Panc1 (cell line): Measurements from ENCODE around the gene FKBP14. TPM values are rescaled to one million over a fixed set of nuclear protein-coding genes. Genes with fewer than 3 reads are reported as not detected.

ENCODE experiments used
- ATAC-seq: fragments of 200-7000 bp; cut with Tn5 transposase; 2 replicates; pipeline ENCODE4 v1.9.1; 2020; ENCODE audit warnings: mild to moderate bottlenecking, moderate library complexity
- BruUV-seq: library from RNA; stranded (reverse); fragments of 400-500 nt; replicated peaks from 2 replicates; lab custom pipeline; 2021; lab: Mats Ljungman, UMichigan
- CTCF ChIA-PET: fragments of 300-600 bp; sonication (Branson Sonifier 250); formaldehyde crosslinking; loops from one replicate; lab custom pipeline; 2022; ENCODE audit warnings: antibody characterized with exemption; lab: Charles Lee
- POLR2A ChIA-PET: fragments of 300-600 bp; sonication (Branson Sonifier 250); formaldehyde crosslinking; loops from one replicate; lab custom pipeline; 2022; ENCODE audit warnings: antibody characterized with exemption; lab: Charles Lee
- DNase-seq: peaks from one replicate; pipeline ENCODE4 v3.0.0-alpha.2; 2010; ENCODE audit warnings: low read depth, low spot score
- H3K27ac ChIP-seq: 2 replicates; pipeline ENCODE4 v1.5.1; 2011; ENCODE audit warnings: mild to moderate bottlenecking, low read length, inconsistent platforms
- H3K27me3 ChIP-seq: fragments of 200-500 bp; sonication (Bioruptor generic); 2 replicates; pipeline ENCODE4 v1.6.0; 2014; ENCODE audit warnings: low read length, inconsistent platforms; ENCODE audit not compliant: control insufficient read depth, insufficient read depth
- H3K36me3 ChIP-seq: fragments of 200-500 bp; sonication (Bioruptor generic); 2 replicates; pipeline ENCODE4 v1.5.1; 2014; ENCODE audit warnings: inconsistent platforms, mild to moderate bottlenecking, low read length, moderate library complexity; ENCODE audit not compliant: control insufficient read depth, insufficient read depth
- H3K4me1 ChIP-seq: 2 replicates; pipeline ENCODE4 v1.5.1; 2011; ENCODE audit warnings: inconsistent platforms, mild to moderate bottlenecking, low read length, moderate library complexity; ENCODE audit not compliant: control insufficient read depth, insufficient read depth
- H3K4me3 ChIP-seq, 2 experiments: 2 replicates each; pipeline ENCODE4 v1.5.1; 2011 to 2012; ENCODE audit warnings: low read depth in 2 of 2, low read length in 2 of 2, mild to moderate bottlenecking in 2 of 2, inconsistent platforms in 1 of 2, moderate library complexity in 1 of 2
- H3K9me3 ChIP-seq: fragments of 200-500 bp; sonication (Bioruptor generic); 2 replicates; pipeline ENCODE4 v1.5.1; 2014; ENCODE audit warnings: low read depth, mild to moderate bottlenecking, inconsistent platforms, low read length, moderate library complexity; ENCODE audit not compliant: control insufficient read depth, insufficient read depth
- POLR2AphosphoS5 ChIP-seq: IDR thresholded peaks from 2 replicates; pipeline ENCODE4 v1.6.1; 2012; ENCODE audit warnings: mild to moderate bottlenecking, low read depth, low read length, moderate library complexity
- REST ChIP-seq, 2 experiments: IDR thresholded peaks; 2 replicates each; pipeline ENCODE4 v1.6.1; 2011 to 2012; ENCODE audit warnings: low read depth in 2 of 2, control low read depth in 1 of 2, low read length in 1 of 2, mild to moderate bottlenecking in 1 of 2, moderate library complexity in 1 of 2; ENCODE audit not compliant: insufficient read depth in 1 of 2
- SIN3A ChIP-seq: IDR thresholded peaks from 2 replicates; pipeline ENCODE4 v1.6.1; 2012; ENCODE audit warnings: low read depth, mild to moderate bottlenecking, low read length, moderate library complexity, borderline replicate concordance; ENCODE audit not compliant: insufficient read depth
- TCF7L2 ChIP-seq: IDR thresholded peaks from 2 replicates; pipeline ENCODE4 v1.6.1; 2011; ENCODE audit warnings: mild to moderate bottlenecking, low read depth, low read length, inconsistent platforms
- in situ Hi-C: cut with HindIII; loops from 2 replicates; pipeline ENCODE4 v1.10.0; 2016; ENCODE audit warnings: low sequenced_read_pairs, low pct_unique_long_range_greater_than_20kb
- intact Hi-C: fragments of 100-400 bp; cut with micrococcal nuclease; formaldehyde crosslinking; loops from one replicate; pipeline ENCODE4 v1.10.0; 2022; ENCODE audit not compliant: unreplicated experiment
- total RNA-seq: library from RNA; stranded (reverse); gene quantifications from one replicate; pipeline ENCODE4 v1.2.1, GENCODE V29; 2021; ENCODE audit not compliant: unreplicated experiment
- TF ChIP-seq, protein P1 (sequence below): fragments of 450-650 bp; IDR thresholded peaks from 2 replicates; pipeline ENCODE4 v1.5.1; 2017; ENCODE audit warnings: mild to moderate bottlenecking

The FKBP14 gene
- total RNA-seq, 1 experiment from 2014 or later = 36.0 TPM

DNA sequence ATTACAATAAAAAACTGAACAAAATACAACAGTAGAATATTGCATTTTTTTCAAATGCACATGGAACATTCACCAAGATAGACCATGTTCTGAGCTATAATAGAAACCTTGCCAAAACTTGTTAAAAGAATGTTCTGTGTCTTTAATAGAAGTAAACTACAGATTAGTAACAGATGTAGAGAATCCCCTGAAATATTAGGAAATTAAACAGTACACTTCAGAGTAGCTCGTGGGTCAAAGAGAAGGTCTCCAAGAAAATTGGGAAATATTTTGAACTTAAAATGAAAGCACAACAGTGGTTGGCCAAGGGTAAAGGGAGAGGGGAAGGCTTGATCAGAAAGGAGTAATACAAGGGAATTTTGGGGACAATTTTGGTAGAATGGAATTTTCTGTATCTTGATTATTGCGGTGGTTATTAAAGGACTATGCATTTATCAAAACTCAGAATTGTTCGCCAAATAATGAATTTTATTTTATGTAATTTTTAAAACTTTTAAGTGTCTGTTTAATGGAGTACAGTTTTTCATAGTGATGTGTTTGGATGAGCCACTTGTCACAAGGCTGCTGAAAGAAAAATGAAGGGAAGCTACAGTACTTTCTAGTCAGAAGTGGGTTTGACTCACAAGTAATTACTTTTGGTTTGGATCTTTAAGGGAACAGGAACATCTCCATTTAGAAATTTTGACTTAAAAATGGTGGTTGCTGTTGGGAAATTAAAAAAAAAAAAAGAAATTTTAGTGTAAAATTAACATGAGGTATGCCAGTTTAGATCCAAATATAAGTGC is 11.9 kb upstream of the FKBP14 start:
- ChIA-PET POLR2A (interaction anchor here (0.6 kb wide), 1 partner anchor 95 kb away, joined by 3 read pairs; no protein-coding TSS in a partner anchor), CTCF (interaction anchor here (0.7 kb wide), 1 partner anchor 455 kb away, joined by 4 read pairs; no protein-coding TSS in a partner anchor)
- TF ChIP-seq REST (IDR thresholded peaks at IDR 0.05; ENCODE audit: insufficient read depth in 1 of 2, low read depth in 2 of 2, low read length in 1 of 2) = no peak
- TF ChIP-seq SIN3A = no peak
- no peak for TF ChIP-seq TCF7L2
- TF ChIP-seq, protein P1, sequence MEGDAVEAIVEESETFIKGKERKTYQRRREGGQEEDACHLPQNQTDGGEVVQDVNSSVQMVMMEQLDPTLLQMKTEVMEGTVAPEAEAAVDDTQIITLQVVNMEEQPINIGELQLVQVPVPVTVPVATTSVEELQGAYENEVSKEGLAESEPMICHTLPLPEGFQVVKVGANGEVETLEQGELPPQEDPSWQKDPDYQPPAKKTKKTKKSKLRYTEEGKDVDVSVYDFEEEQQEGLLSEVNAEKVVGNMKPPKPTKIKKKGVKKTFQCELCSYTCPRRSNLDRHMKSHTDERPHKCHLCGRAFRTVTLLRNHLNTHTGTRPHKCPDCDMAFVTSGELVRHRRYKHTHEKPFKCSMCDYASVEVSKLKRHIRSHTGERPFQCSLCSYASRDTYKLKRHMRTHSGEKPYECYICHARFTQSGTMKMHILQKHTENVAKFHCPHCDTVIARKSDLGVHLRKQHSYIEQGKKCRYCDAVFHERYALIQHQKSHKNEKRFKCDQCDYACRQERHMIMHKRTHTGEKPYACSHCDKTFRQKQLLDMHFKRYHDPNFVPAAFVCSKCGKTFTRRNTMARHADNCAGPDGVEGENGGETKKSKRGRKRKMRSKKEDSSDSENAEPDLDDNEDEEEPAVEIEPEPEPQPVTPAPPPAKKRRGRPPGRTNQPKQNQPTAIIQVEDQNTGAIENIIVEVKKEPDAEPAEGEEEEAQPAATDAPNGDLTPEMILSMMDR = no peak
- no peak for TF ChIP-seq POLR2AphosphoS5
- H3K4me1 ChIP-seq = no peaks in the 10 kb centered on the region
- no peaks in the 10 kb centered on the region for H3K9me3 ChIP-seq
- intact Hi-C loops = no loop called here
- H3K4me3 ChIP-seq = no peak overlapping the region
- ATAC-seq (no peak), DNase-seq (no peak)
- no peaks in the 10 kb centered on the region for H3K27me3 ChIP-seq
- no peaks in the 10 kb centered on the region for H3K36me3 ChIP-seq
- no TSS peak for BruUV-seq
- in situ Hi-C loops = no loop called here
- H3K27ac ChIP-seq = no peak overlapping the region

DNA sequence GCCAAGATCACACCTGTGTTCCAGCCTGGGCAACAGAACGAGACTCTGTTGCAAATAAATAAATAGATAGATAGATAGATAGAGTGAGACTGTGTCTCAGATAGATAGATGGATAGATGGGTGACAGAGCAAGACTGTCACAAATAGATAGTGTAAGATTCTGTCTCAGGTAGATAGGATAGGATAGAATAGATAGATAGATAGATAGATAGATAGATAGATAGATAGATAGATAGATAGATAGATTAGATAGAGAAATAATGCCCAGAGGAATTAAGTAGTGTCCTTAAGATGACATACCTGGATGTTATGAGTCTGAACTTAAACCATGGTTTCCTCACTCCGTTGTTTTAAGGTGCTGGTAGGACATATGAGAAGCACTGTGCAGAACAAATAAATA is 9.7 kb upstream of the FKBP14 start:
- Histone ChIP-seq H3K4me3 (no peak overlapping the region), H3K27ac (no peak overlapping the region), H3K9me3 (no peaks in the 10 kb centered on the region), H3K4me1 (peaks cover 13% of the 10 kb centered on the region), H3K27me3 (no peaks in the 10 kb centered on the region), H3K36me3 (no peaks in the 10 kb centered on the region)
- no peak for DNase-seq
- no TSS peak for BruUV-seq
- POLR2A ChIA-PET = interaction anchor here (1.5 kb wide), 1 partner anchor 48 kb away, joined by 4 read pairs; no protein-coding TSS in a partner anchor
- no peak for TF ChIP-seq POLR2AphosphoS5
- no peak for TF ChIP-seq REST (IDR thresholded peaks at IDR 0.05; ENCODE audit: insufficient read depth in 1 of 2, low read depth in 2 of 2, low read length in 1 of 2)
- TF ChIP-seq TCF7L2 = no peak
- TF ChIP-seq, protein P1 = no peak
- no peak for TF ChIP-seq SIN3A
- CTCF ChIA-PET = no interaction called here
- in situ Hi-C loops (no loop called here), intact Hi-C loops (no loop called here)
- ATAC-seq = no peak
